Small intestine (tissue), 7 donors: ENCODE results near the gene TPI1. TPM values are rescaled to one million over a fixed set of nuclear protein-coding genes. Genes with fewer than 3 reads are reported as not detected.

Experiments used
- DNase-seq, 2 donors: peaks; one replicate each; pipeline versions ENCODE4 v3.0.0 to v3.0.0-alpha.2; 2013
- FAIRE-seq: peaks from 2 replicates; lab custom pipeline; 2012; peaks lifted over from hg19 to GRCh38; lab: Jason Lieb, UNC
- H3K27ac ChIP-seq, 3 donors: one replicate each; pipeline ENCODE4 v1.5.1; 2013; ENCODE audit warnings: low read length in 2 of 3, mild to moderate bottlenecking in 2 of 3, control low read depth in 1 of 3, inconsistent platforms in 1 of 3, low read depth in 1 of 3, moderate library complexity in 1 of 3
- H3K27me3 ChIP-seq, 3 donors: one replicate each; pipeline ENCODE4 v1.6.1; 2013; ENCODE audit warnings: low read length in 3 of 3, inconsistent platforms in 1 of 3; ENCODE audit not compliant: control insufficient read depth in 3 of 3, insufficient read depth in 3 of 3
- H3K36me3 ChIP-seq, 3 donors: one replicate each; pipeline ENCODE4 v1.6.1; 2013; ENCODE audit warnings: low read length in 3 of 3, inconsistent platforms in 1 of 3, low read depth in 1 of 3, mild to moderate bottlenecking in 1 of 3, moderate library complexity in 1 of 3; ENCODE audit not compliant: control insufficient read depth in 3 of 3, insufficient read depth in 2 of 3
- H3K4me1 ChIP-seq, 3 donors: one replicate each; pipeline ENCODE4 v1.6.1; 2013; ENCODE audit warnings: low read length in 2 of 3, inconsistent platforms in 1 of 3, low read depth in 1 of 3, mild to moderate bottlenecking in 1 of 3, moderate library complexity in 1 of 3; ENCODE audit not compliant: control insufficient read depth in 3 of 3, insufficient read depth in 2 of 3
- H3K4me3 ChIP-seq, 3 donors: one replicate each; pipeline ENCODE4 v1.5.1; 2013; ENCODE audit warnings: low read length in 3 of 3, control low read depth in 1 of 3, inconsistent platforms in 1 of 3, low read depth in 1 of 3, mild to moderate bottlenecking in 1 of 3, moderate library complexity in 1 of 3
- H3K9me3 ChIP-seq, 2 donors: one replicate each; pipeline ENCODE4 v1.6.1; 2013; ENCODE audit warnings: low read depth in 1 of 2, low read length in 1 of 2; ENCODE audit not compliant: control insufficient read depth in 2 of 2, insufficient read depth in 1 of 2
- WGBS, 3 donors: extraction: QIAGEN DNeasy Blood & Tissue Kit; methylation state at CpG; one replicate each; pipeline ENCODE4 v1.1.7; 2013; 5-methylcytosine and 5-hydroxymethylcytosine counted together
- polyA plus RNA-seq, 4 donors: library from polyadenylated mRNA; stranded (reverse) in 3 of 4; unstranded in 1 of 4; fragments of 200-250 nt in 3 of 4; fragments of 120-200 nt in 1 of 4; gene quantifications; one replicate each; pipeline versions ENCODE4 v1.2.1 to v1.2.3, GENCODE V29; 2013
- donor health status: healthy with polysubstance abuse.
- donor health status: control.
- donor health status: control.
- donor health status: Bipolar disorder and iron deficiency.
- donor health status: healthy.

Gene TPI1
- polyA plus RNA-seq, 4 donors: 574 to 1,439 (median 1,040) TPM

DNA sequence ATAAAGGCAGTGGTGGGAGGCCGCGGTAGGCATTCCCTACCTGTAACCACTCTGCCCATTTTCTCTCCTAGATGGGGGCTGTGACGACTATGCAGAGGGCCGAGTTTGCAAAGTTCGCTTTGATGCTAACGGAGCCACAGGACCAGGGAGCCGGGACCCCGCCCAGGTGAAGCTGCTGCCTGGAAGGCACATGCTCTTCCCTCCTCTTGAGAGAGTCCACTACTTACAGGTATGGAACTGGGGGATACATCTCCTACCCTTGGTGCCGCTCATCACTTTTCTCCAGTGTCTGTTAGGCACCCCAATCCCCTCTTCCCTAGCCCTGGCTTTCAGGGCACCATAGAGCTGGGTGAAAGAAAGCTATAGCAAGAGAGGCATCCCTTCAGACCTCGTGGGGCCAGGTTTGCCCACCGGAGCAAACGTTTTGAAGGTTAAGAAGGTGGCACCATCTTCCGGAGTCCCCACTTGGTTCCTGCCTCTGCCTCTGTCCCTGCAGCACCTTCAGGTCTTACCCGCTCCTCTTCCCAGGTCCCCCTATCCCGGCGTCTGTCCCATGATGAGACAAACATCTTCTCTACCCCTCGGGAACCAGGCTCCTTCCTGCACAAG, 41.1 kb upstream of the TPI1 start:
- FAIRE-seq (no peak), DNase-seq (no peak)
- Histone ChIP-seq H3K27me3 (peaks cover 0 to 56% (median 2%) of the 10 kb centered on the region in 3 donors), H3K36me3 (peaks cover 0 to 19% (median 0%) of the 10 kb centered on the region in 3 donors), H3K9me3 (no peaks in the 10 kb centered on the region), H3K4me1 (peaks cover 0 to 30% (median 7%) of the 10 kb centered on the region in 3 donors), H3K4me3 (no peak overlapping the region), H3K27ac (no peak overlapping the region)
- WGBS, 3 donors: 74 to 81% (median 78%) methylated on average over 17 of the region's 17 CpGs

GRCh38 chr12:6826734-6827436, 40.4 kb upstream of the TPI1 start:
- DNase-seq (no peak), FAIRE-seq (no peak)
- H3K27me3 ChIP-seq: peaks cover 0 to 53% (median 2%) of the 10 kb centered on the region in 3 donors
- 76 to 82% (median 76%) methylated on average over 19 to 22 of the region's 22 CpGs for WGBS, 3 donors
- H3K9me3 ChIP-seq: no peaks in the 10 kb centered on the region
- no peak overlapping the region for H3K4me3 ChIP-seq
- H3K36me3 ChIP-seq: peaks cover 0 to 26% (median 0%) of the 10 kb centered on the region in 3 donors
- H3K27ac ChIP-seq: peak overlapping the region in 1 of 3 donors; percentile 9
- H3K4me1 ChIP-seq: peaks cover 0 to 25% (median 7%) of the 10 kb centered on the region in 3 donors

DNA sequence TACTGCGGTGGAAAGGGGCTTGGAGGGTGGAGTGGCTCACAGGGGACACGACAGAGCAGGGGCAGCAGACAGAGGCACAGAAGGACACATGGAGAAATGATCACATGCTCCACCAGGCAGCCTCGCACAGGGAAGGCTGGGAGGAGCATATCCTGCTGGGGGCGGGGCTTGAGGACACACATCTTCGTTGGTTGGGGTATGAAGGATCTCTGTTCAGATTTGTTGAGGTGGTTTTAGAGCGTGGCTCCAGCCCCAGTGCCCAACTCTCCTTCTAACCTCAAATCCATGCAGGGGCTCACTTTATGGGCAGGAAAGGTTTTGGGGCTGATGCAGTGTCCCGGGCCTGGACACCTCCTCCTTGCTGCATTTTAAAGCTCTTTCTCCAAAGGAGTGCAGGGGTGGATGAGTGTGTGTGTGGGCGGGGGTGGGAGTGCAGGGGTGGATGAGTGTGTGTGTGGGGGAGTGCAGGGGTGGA, 39.9 kb upstream of the TPI1 start:
- Histone ChIP-seq H3K4me3 (no peak overlapping the region), H3K27me3 (peaks cover 0 to 47% (median 2%) of the 10 kb centered on the region in 3 donors), H3K4me1 (peaks cover 0 to 19% (median 7%) of the 10 kb centered on the region in 3 donors), H3K36me3 (peaks cover 0 to 31% (median 0%) of the 10 kb centered on the region in 3 donors), H3K9me3 (no peaks in the 10 kb centered on the region), H3K27ac (peak overlapping the region in 1 of 3 donors; percentile 9)
- FAIRE-seq (no peak), DNase-seq (peak; percentile 60 to 85)
- WGBS, 3 donors: 5 to 13% (median 7%) methylated on average over 8 of the region's 8 CpGs

GRCh38 chr12:6827982-6828780, 39.1 kb upstream of the TPI1 start, which contains the start of gene P3H3:
P3H3 (plus strand) TSS chr12:6828407; CDS start chr12:6828441, 34 bp downstream.
- no peak for FAIRE-seq
- peak in 1 of 2 donors; percentile 70 for DNase-seq
- Histone ChIP-seq H3K4me3 (peak within 1 kb of the TSS; percentile 48 to 96 (median 57)), H3K9me3 (no peaks in the 10 kb centered on the region), H3K36me3 (peaks cover 0 to 31% (median 0%) of the 10 kb centered on the region in 3 donors), H3K27ac (peak within 1 kb of the TSS in 2 of 3 donors; percentile 67 to 85), H3K27me3 (peaks cover 0 to 40% (median 2%) of the 10 kb centered on the region in 3 donors), H3K4me1 (peaks cover 0 to 19% (median 7%) of the 10 kb centered on the region in 3 donors)
- 0 to 2% (median 2%) methylated on average over 38 to 60 of the region's 60 CpGs for WGBS, 3 donors

- H3K27ac ChIP-seq: peak overlapping the region in 2 of 3 donors; percentile 67 to 85
- WGBS, 3 donors: 0 to 2% (median 1%) methylated on average over 57 to 71 of the region's 71 CpGs
- peak in 1 of 2 donors; percentile 84 for DNase-seq
- peaks cover 0 to 39% (median 0%) of the 10 kb centered on the region in 3 donors for H3K36me3 ChIP-seq
- H3K9me3 ChIP-seq: no peaks in the 10 kb centered on the region
- no peak for FAIRE-seq
- H3K4me3 ChIP-seq: peak overlapping the region; percentile 48 to 96 (median 57)
- peaks cover 0 to 32% (median 2%) of the 10 kb centered on the region in 3 donors for H3K27me3 ChIP-seq
- H3K4me1 ChIP-seq: peaks cover 0 to 23% (median 7%) of the 10 kb centered on the region in 3 donors
Observed at GRCh38 chr12:6828781-6829535, 38.4 kb upstream of the TPI1 start.

GRCh38 chr12:6829536-6830220, 37.7 kb upstream of the TPI1 start:
- WGBS, 3 donors: 24 to 44% (median 30%) methylated on average over 18 to 19 of the region's 19 CpGs
- H3K27ac ChIP-seq: peak overlapping the region in 1 of 3 donors; percentile 85
- DNase-seq (no peak), FAIRE-seq (no peak)
- peaks cover 0 to 25% (median 7%) of the 10 kb centered on the region in 3 donors for H3K4me1 ChIP-seq
- H3K9me3 ChIP-seq: no peaks in the 10 kb centered on the region
- peak overlapping the region in 2 of 3 donors; percentile 57 to 96 for H3K4me3 ChIP-seq
- H3K36me3 ChIP-seq: peaks cover 0 to 40% (median 0%) of the 10 kb centered on the region in 3 donors
- H3K27me3 ChIP-seq: peaks cover 0 to 25% (median 0%) of the 10 kb centered on the region in 3 donors

DNA sequence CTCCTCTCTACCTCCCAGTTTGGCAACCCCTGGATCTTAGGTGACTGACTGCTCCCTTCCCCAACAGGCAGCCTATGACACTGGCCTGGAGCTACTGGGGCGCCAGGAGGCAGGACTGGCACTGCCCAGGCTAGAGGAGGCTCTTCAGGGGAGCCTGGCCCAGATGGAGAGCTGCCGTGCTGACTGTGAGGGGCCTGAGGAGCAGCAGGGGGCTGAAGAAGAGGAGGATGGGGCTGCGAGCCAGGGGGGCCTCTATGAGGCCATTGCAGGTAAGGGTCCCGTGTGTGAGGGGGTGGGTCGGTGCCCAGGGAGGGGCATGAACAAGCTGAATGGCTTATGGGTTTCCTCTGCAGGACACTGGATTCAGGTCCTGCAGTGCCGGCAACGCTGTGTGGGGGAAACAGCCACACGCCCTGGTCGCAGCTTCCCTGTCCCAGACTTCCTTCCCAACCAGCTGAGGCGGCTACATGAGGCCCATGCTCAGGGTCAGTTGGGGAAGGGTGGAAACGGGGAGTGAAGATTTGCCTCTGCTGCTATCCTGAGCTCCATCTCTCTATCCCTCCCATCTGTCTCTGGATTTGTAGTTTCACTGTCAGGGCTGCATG, 36.9 kb upstream of the TPI1 start:
- DNase-seq (no peak), FAIRE-seq (no peak)
- peaks cover 0 to 23% (median 7%) of the 10 kb centered on the region in 3 donors for H3K4me1 ChIP-seq
- WGBS, 3 donors: 79 to 91% (median 88%) methylated on average over 11 of the region's 11 CpGs
- H3K36me3 ChIP-seq: peaks cover 0 to 40% (median 0%) of the 10 kb centered on the region in 3 donors
- peaks cover 0 to 18% (median 0%) of the 10 kb centered on the region in 3 donors for H3K27me3 ChIP-seq
- no peak overlapping the region for H3K4me3 ChIP-seq
- no peaks in the 10 kb centered on the region for H3K9me3 ChIP-seq
- H3K27ac ChIP-seq: no peak overlapping the region
